Lung (tissue), 12 donors: Measurements from ENCODE around the gene TGFBI. TPM values are rescaled to one million over a fixed set of nuclear protein-coding genes. Genes with fewer than 3 reads are reported as not detected.

ENCODE experiments used
- ATAC-seq: fragments of 200-7000 bp; cut with Tn5 transposase; one replicate; pipeline ENCODE4 v1.9.1; 2020; ENCODE audit warnings: moderate number of reproducible peaks; ENCODE audit not compliant: insufficient read depth, low FRiP score
- DNase-seq, 3 donors: peaks; one replicate each; pipeline ENCODE4 v3.0.0-alpha.2; 2013 to 2017
- H3K27ac ChIP-seq, 2 donors: one replicate each; pipeline ENCODE4 v1.5.1; 2013; ENCODE audit warnings: mild to moderate bottlenecking in 2 of 2, moderate library complexity in 2 of 2, control low read depth in 1 of 2, inconsistent platforms in 1 of 2, low read depth in 1 of 2, low read length in 1 of 2
- H3K27me3 ChIP-seq, 3 donors: one replicate each; pipeline ENCODE4 v1.5.1; 2013; ENCODE audit warnings: low read length in 2 of 3; ENCODE audit not compliant: control insufficient read depth in 3 of 3, insufficient read depth in 3 of 3
- H3K36me3 ChIP-seq, 4 donors: one replicate each; pipeline ENCODE4 v1.5.1; 2013; ENCODE audit warnings: low read length in 4 of 4, mild to moderate bottlenecking in 1 of 4, moderate library complexity in 1 of 4; ENCODE audit not compliant: control insufficient read depth in 4 of 4, insufficient read depth in 4 of 4
- H3K4me1 ChIP-seq, 5 donors: one replicate each; pipeline ENCODE4 v1.5.1; 2013; ENCODE audit warnings: low read length in 5 of 5, mild to moderate bottlenecking in 2 of 5, moderate library complexity in 1 of 5; ENCODE audit not compliant: control insufficient read depth in 5 of 5, insufficient read depth in 5 of 5
- H3K4me3 ChIP-seq: one replicate; pipeline ENCODE4 v1.5.1; 2013; ENCODE audit warnings: mild to moderate bottlenecking, control low read depth, moderate library complexity
- H3K9ac ChIP-seq, 2 donors: one replicate each; pipeline ENCODE4 v1.5.1; 2013; ENCODE audit warnings: low read length in 2 of 2, control low read depth in 1 of 2; ENCODE audit not compliant: insufficient read depth in 1 of 2
- H3K9me3 ChIP-seq, 4 donors: one replicate each; pipeline ENCODE4 v1.5.1; 2013; ENCODE audit warnings: low read length in 3 of 4, mild to moderate bottlenecking in 1 of 4, moderate library complexity in 1 of 4; ENCODE audit not compliant: control insufficient read depth in 4 of 4, insufficient read depth in 3 of 4
- WGBS, 2 donors: extraction: QIAGEN DNeasy Blood & Tissue Kit; methylation state at CpG; one replicate each; pipeline ENCODE4 v1.1.7; 2013; 5-methylcytosine and 5-hydroxymethylcytosine counted together
- polyA plus RNA-seq, 2 donors: library from polyadenylated mRNA; stranded (reverse); fragments of 200-250 nt; gene quantifications; one replicate each; pipeline ENCODE4 v1.2.1, GENCODE V29; 2013
- total RNA-seq, 2 donors: library from RNA; depleted of rRNA in 1 of 2; stranded (reverse); fragments of >200 nt in 1 of 2; gene quantifications; one replicate each; pipeline ENCODE4 v1.2.1, GENCODE V29; 2014 to 2021
- TF ChIP-seq, protein P1 (sequence below): IDR thresholded peaks from 2 replicates; pipeline ENCODE4 v1.5.1; 2012; ENCODE audit warnings: mild to moderate bottlenecking; ENCODE audit errors: control extremely low read depth, extremely low read depth
- donor health status: control.
- donor health status: control.
- donor health status: Bipolar disorder and iron deficiency.
- donor health status: healthy.
- donor health status: DM: yes; HTN: yes; CAD: no.

Gene TGFBI
- total and polyA plus RNA-seq, 4 donors = 96.4 to 146 (median 111) TPM

GRCh38 chr5:135980620-135981019 lies 48.2 kb upstream of the TGFBI start:
- 70 to 73% methylated on average over 1 of the region's 1 CpG for WGBS, 2 donors

DNA sequence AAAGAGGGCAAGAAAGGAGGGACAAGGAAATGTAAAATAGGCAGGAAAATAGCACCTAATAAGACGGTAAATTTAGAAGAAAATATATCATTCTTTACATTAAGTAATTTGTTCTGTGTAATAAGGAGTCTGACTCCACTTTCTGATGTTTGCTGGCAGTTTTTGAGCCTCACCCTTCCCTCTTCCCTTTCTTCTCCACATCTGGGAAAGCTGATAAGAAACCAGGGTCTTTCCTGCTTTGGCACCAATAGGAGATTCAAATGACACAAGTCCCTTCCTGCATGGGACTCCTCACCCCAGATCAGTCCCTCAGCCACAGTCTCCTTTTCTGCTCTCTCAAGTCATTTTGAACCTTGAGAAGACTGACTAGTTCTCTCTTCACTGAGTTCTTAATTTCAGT lies 42.8 kb upstream of the TGFBI start:
- H3K27me3 ChIP-seq = no peaks in the 10 kb centered on the region
- H3K36me3 ChIP-seq = no peaks in the 10 kb centered on the region
- WGBS, 2 donors = 21 to 48% methylated on average over 1 of the region's 1 CpG
- H3K9ac ChIP-seq = no peak overlapping the region
- ATAC-seq (no peak), DNase-seq (no peak)
- no peak overlapping the region for H3K27ac ChIP-seq
- H3K4me1 ChIP-seq = peaks cover 0 to 2% (median 0%) of the 10 kb centered on the region in 5 donors
- TF ChIP-seq, protein P1, sequence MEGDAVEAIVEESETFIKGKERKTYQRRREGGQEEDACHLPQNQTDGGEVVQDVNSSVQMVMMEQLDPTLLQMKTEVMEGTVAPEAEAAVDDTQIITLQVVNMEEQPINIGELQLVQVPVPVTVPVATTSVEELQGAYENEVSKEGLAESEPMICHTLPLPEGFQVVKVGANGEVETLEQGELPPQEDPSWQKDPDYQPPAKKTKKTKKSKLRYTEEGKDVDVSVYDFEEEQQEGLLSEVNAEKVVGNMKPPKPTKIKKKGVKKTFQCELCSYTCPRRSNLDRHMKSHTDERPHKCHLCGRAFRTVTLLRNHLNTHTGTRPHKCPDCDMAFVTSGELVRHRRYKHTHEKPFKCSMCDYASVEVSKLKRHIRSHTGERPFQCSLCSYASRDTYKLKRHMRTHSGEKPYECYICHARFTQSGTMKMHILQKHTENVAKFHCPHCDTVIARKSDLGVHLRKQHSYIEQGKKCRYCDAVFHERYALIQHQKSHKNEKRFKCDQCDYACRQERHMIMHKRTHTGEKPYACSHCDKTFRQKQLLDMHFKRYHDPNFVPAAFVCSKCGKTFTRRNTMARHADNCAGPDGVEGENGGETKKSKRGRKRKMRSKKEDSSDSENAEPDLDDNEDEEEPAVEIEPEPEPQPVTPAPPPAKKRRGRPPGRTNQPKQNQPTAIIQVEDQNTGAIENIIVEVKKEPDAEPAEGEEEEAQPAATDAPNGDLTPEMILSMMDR = no peak
- no peak overlapping the region for H3K4me3 ChIP-seq
- no peaks in the 10 kb centered on the region for H3K9me3 ChIP-seq

More at GRCh38 chr5:135980620-135981019, 48.2 kb upstream of the TGFBI start:
- Histone ChIP-seq H3K36me3 (no peaks in the 10 kb centered on the region), H3K4me3 (no peak overlapping the region), H3K4me1 (peaks cover 0 to 34% (median 5%) of the 10 kb centered on the region in 5 donors), H3K27me3 (no peaks in the 10 kb centered on the region), H3K27ac (no peak overlapping the region), H3K9ac (no peak overlapping the region), H3K9me3 (peaks cover 0 to 3% (median 0%) of the 10 kb centered on the region in 4 donors)
- ATAC-seq = no peak
- peak in 2 of 3 donors; percentile 56 to 73 for DNase-seq
- TF ChIP-seq, protein P1 = no peak

- Histone ChIP-seq H3K27me3 (no peaks in the 10 kb centered on the region), H3K27ac (no peak overlapping the region), H3K9ac (no peak overlapping the region), H3K4me1 (peaks cover 0 to under 1% (median 0%) of the 10 kb centered on the region in 5 donors), H3K36me3 (no peaks in the 10 kb centered on the region), H3K9me3 (no peaks in the 10 kb centered on the region), H3K4me3 (no peak overlapping the region)
- 84 to 92% methylated on average over 3 of the region's 3 CpGs for whole genome bisulfite sequencing, 2 donors
- TF ChIP-seq, protein P1 = no peak
- ATAC-seq (no peak), DNase-seq (no peak)
Observed at GRCh38 chr5:135986401-135986800, 42.4 kb upstream of the TGFBI start.

GRCh38 chr5:135986891-135987401 lies 41.8 kb upstream of the TGFBI start:
- Histone ChIP-seq H3K9ac (no peak overlapping the region), H3K4me1 (peaks cover 0 to 4% (median 0%) of the 10 kb centered on the region in 5 donors), H3K9me3 (no peaks in the 10 kb centered on the region), H3K4me3 (no peak overlapping the region), H3K27me3 (no peaks in the 10 kb centered on the region), H3K36me3 (no peaks in the 10 kb centered on the region), H3K27ac (no peak overlapping the region)
- DNase-seq (no peak), ATAC-seq (no peak)
- TF ChIP-seq, protein P1 = no peak
- WGBS, 2 donors = 72 to 74% methylated on average over 3 of the region's 3 CpGs
